Progenitor cell of endocrine pancreas (in vitro differentiated cells): ENCODE measurements around the gene SPEN. TPM values are rescaled to one million over a fixed set of nuclear protein-coding genes. Genes with fewer than 3 reads are reported as not detected.
"Not testable (repeated sequence)": the region's sequence is repeated elsewhere in the genome, so short reads cannot be mapped to it uniquely, and the experiment has no call there.

Experiments used
- DNase-seq: peaks from one replicate; pipeline ENCODE4 v3.0.0; 2021; ENCODE audit warnings: low spot score; ENCODE audit not compliant: unreplicated experiment
- H3K27ac Mint-ChIP-seq: 2 replicates; pipeline ENCODE4 v1.8.0; 2021; ENCODE audit warnings: mild to moderate bottlenecking, moderate library complexity, mixed read lengths
- H3K27me3 Mint-ChIP-seq: 2 replicates; pipeline ENCODE4 v1.8.0; 2021; ENCODE audit warnings: mixed read lengths
- H3K36me3 Mint-ChIP-seq: 2 replicates; pipeline ENCODE4 v1.8.0; 2022; ENCODE audit warnings: mixed read lengths; ENCODE audit not compliant: insufficient read depth
- H3K4me1 Mint-ChIP-seq: 2 replicates; pipeline ENCODE4 v1.8.0; 2021; ENCODE audit warnings: low read depth, mixed read lengths
- H3K4me3 Mint-ChIP-seq: 2 replicates; pipeline ENCODE4 v1.8.0; 2021; ENCODE audit warnings: low read depth, mild to moderate bottlenecking, moderate library complexity, mixed read lengths
- H3K9me3 Mint-ChIP-seq: 2 replicates; pipeline ENCODE4 v1.8.0; 2021; ENCODE audit warnings: low read depth, mixed read lengths
- CTCF ChIP-seq: fragments of 200-600 bp; sonication (generic); IDR thresholded peaks from one replicate; pipeline ENCODE4 v1.5.0; 2021; ENCODE audit warnings: antibody characterized with exemption, mild to moderate bottlenecking; ENCODE audit not compliant: unreplicated experiment
- total RNA-seq: library from RNA; stranded (reverse); gene quantifications from 2 replicates; pipeline ENCODE4 v1.2.1, GENCODE V29; 2021

Gene SPEN
- total RNA-seq, 1 donor from 2014 or later, result 55.8 TPM

GRCh38 chr1:15835741-15836510 is 11.6 kb upstream of the SPEN start:
- Mint-ChIP-seq H3K4me1 (peaks cover 8% of the 10 kb centered on the region), H3K9me3 (peaks cover 5% of the 10 kb centered on the region), H3K4me3 (peak overlapping the region; percentile 84), H3K36me3 (peaks cover 10% of the 10 kb centered on the region), H3K27me3 (no peaks in the 10 kb centered on the region), H3K27ac (peak overlapping the region; percentile 100)
- peak; percentile 96 for DNase-seq
- no peak for TF ChIP-seq CTCF

DNA sequence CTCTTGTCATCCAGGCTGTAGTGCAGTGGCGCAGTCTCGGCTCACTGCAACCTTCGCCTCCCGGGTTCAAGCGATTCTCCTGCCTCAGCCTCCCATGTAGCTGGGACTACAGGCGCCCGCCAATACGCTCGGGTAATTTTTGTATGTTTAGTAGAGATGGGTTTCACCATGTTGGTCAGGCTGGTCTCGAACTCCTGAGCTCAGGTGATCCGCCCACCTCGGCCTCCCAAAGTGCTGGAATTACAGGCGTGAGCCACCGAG is 11.1 kb upstream of the SPEN start:
- peak overlapping the region; percentile 100 for H3K27ac Mint-ChIP-seq
- H3K4me1 Mint-ChIP-seq, H3K9me3 Mint-ChIP-seq, H3K27me3 Mint-ChIP-seq, DNase-seq: not testable (repeated sequence)
- peaks cover 10% of the 10 kb centered on the region for H3K36me3 Mint-ChIP-seq
- H3K4me3 Mint-ChIP-seq, result peak overlapping the region; percentile 84

DNA sequence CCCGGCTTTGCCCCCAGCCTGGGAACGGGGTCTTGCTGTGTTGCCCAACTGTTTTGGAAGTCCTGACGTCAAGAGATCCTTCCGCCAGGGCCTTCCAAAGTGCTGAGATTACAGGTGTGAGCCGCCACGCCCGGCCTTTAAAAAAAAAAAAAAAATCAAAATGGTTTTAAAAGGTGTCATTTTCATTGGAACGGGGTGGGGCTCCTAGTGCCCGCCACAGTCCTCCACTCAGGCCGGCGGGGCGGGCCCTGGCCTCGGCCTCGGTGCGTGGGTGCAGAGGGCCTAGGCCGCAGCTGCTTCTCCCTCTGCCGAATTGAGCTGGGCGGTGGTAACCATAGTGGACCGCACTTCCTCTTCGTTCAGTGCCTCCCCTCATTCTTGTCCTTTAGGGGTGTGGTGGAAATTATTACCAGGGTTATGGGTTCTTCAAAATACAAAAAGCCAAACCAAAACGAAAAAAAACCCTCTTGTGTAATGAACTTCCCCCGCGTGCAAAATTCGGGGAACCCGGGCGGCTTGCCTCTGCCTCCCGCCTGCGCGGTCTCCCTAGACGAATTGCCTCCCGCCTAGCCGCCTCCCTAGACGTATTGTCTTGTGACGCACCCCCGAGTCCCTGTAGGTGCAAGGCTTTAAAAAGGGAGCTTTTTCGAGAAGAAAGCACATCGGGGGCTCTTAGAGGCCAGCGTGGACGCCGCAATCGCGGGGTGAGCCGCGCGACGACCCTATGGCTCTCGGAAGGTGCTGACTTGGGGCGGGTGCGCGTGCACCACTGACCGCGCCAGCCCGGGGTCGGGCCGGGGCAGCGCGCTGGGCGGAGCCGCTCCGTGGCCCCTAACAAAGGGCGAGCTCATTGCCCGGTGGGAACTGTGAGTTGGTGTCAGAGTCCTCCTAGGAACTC is 10.5 kb upstream of the SPEN start:
- H3K4me1 Mint-ChIP-seq, result peaks cover 4% of the 10 kb centered on the region
- DNase-seq, result no peak
- H3K27me3 Mint-ChIP-seq, result no peaks in the 10 kb centered on the region
- peak overlapping the region; percentile 84 for H3K4me3 Mint-ChIP-seq
- peaks cover 6% of the 10 kb centered on the region for H3K36me3 Mint-ChIP-seq
- H3K9me3 Mint-ChIP-seq, result peaks cover under 1% of the 10 kb centered on the region
- no peak for TF ChIP-seq CTCF
- H3K27ac Mint-ChIP-seq, result peak overlapping the region; percentile 74

DNA sequence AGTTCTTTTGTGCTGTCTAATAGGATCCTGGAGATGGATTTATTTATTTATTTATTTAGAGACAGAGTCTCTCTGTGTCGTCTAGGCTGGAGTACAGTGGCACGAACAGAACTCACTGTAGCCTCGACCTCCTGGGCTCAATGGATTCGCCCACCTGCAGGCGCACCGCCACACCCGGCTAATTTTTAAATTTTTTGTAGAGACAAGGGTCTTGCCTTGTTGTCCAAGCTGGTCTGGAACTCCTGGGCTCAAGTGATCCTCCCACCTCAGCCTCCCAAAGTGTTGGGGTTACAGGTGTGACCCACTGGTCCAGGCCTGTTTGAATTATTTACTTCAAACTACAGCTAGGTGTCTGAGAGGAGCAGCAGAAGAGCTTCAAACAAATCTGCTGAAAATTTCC is 9.6 kb upstream of the SPEN start:
- H3K4me1 Mint-ChIP-seq, result peaks cover 4% of the 10 kb centered on the region
- DNase-seq, result no peak
- H3K4me3 Mint-ChIP-seq, result no peak overlapping the region
- no peak for TF ChIP-seq CTCF
- H3K27ac Mint-ChIP-seq, result no peak overlapping the region
- peaks cover 4% of the 10 kb centered on the region for H3K36me3 Mint-ChIP-seq
- no peaks in the 10 kb centered on the region for H3K9me3 Mint-ChIP-seq
- no peaks in the 10 kb centered on the region for H3K27me3 Mint-ChIP-seq

DNA sequence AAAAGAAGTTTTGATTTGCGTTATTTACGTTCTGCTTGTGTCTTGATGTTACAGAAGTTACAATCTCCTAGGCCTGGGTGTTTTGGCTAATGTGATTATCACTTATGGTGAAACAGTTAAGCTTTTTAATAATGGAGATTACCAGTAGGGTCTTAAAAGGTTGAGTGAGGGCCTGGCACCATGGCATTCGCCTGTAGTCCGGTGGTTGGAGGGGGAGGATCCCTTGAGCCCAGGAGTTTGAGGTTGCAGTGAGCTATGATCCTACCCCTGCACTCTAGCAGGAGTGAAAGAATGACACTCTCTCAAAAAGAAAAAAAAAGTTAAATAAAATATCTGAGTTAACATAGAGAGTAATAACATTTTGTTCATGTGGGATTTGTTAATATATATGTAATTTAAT is 8.8 kb upstream of the SPEN start:
- Mint-ChIP-seq H3K27ac (no peak overlapping the region), H3K9me3 (no peaks in the 10 kb centered on the region), H3K27me3 (no peaks in the 10 kb centered on the region), H3K4me1 (peaks cover 2% of the 10 kb centered on the region), H3K4me3 (no peak overlapping the region), H3K36me3 (peaks cover 2% of the 10 kb centered on the region)
- DNase-seq, result no peak
- no peak for TF ChIP-seq CTCF
